ENCODE measurements around the gene VTA1.

The VTA1 gene

GRCh38 chr6:142266060-142266459 lies 119.0 kb downstream of the VTA1 start:
- no peak for DNase-seq (ENCODE audit: low read depth, low spot score)

GRCh38 chr6:142271476-142271875 lies 124.4 kb downstream of the VTA1 start:
- no peak for DNase-seq (ENCODE audit: low read depth, low spot score)

Measured in iPS DF 19.7 (cell line).